MM.1S (cell line): Measurements from ENCODE around the gene CDH12.

Experiments used
- EZH2 ChIP-seq: fragments of 300-600 bp; sonication (generic); optimal IDR thresholded peaks from 2 replicates; pipeline ENCODE3; 2017; ENCODE audit warnings: low read depth, mild to moderate bottlenecking, antibody characterized with exemption, low read length, mixed read lengths
- EZH2phosphoT487 ChIP-seq: fragments of 300-600 bp; sonication (generic); IDR thresholded peaks from 2 replicates; pipeline ENCODE4 v1.6.1; 2018; ENCODE audit warnings: antibody characterized with exemption, low read length
- TF ChIP-seq, protein P1 (sequence below): fragments of 300-600 bp; sonication (generic); IDR thresholded peaks from 2 replicates; pipeline ENCODE4 v1.5.1; 2016; ENCODE audit warnings: antibody characterized with exemption, low read length, mixed read lengths

DNA sequence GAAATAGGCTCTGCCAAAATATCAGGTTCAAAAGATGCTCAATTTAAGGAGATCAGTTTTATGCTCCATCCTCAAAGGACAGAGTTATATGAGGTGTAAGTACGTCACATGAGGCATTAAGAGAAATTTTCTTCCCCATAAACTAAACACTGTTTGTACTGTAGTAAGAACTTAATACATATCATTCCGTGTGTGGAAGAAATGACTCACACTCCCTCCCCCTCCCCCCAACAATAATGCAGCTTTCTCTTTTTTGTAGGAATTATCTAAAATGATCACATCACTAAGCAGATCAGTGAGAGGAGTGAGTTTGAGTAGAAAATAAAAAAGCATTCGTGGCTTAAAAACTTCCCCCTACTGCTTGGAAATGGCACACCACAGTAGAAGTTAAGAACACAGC lies 2.2 kb downstream of the CDH12 start:
- TF ChIP-seq EZH2phosphoT487 (no peak), EZH2 (no peak)
- TF ChIP-seq, protein P1, sequence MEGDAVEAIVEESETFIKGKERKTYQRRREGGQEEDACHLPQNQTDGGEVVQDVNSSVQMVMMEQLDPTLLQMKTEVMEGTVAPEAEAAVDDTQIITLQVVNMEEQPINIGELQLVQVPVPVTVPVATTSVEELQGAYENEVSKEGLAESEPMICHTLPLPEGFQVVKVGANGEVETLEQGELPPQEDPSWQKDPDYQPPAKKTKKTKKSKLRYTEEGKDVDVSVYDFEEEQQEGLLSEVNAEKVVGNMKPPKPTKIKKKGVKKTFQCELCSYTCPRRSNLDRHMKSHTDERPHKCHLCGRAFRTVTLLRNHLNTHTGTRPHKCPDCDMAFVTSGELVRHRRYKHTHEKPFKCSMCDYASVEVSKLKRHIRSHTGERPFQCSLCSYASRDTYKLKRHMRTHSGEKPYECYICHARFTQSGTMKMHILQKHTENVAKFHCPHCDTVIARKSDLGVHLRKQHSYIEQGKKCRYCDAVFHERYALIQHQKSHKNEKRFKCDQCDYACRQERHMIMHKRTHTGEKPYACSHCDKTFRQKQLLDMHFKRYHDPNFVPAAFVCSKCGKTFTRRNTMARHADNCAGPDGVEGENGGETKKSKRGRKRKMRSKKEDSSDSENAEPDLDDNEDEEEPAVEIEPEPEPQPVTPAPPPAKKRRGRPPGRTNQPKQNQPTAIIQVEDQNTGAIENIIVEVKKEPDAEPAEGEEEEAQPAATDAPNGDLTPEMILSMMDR: no peak
